ENCODE results near the gene CNTN5.

CNTN5 gene

GRCh38 chr11:99708928-99709672 is 688.4 kb downstream of the CNTN5 start:
- Histone ChIP-seq H3K4me1 (ENCODE audit: control insufficient read depth, insufficient read depth, low read length, poor library complexity, severe bottlenecking) (no peaks in the 10 kb centered on the region), H3K36me3 (ENCODE audit: control insufficient read depth, insufficient read depth, low read length) (no peaks in the 10 kb centered on the region), H3K4me3 (ENCODE audit: extremely low read depth, insufficient read depth, low read length, poor library complexity, severe bottlenecking) (no peak overlapping the region), H3K9me3 (ENCODE audit: control insufficient read depth, low read length) (no peaks in the 10 kb centered on the region), H3K27ac (ENCODE audit: low read depth, low read length, severe bottlenecking) (no peak overlapping the region)
- WGBS, 2 experiments (ENCODE audit: insufficient coverage in 2 of 2): 86 to 100% methylated on average over 1 of the region's 3 CpGs

DNA sequence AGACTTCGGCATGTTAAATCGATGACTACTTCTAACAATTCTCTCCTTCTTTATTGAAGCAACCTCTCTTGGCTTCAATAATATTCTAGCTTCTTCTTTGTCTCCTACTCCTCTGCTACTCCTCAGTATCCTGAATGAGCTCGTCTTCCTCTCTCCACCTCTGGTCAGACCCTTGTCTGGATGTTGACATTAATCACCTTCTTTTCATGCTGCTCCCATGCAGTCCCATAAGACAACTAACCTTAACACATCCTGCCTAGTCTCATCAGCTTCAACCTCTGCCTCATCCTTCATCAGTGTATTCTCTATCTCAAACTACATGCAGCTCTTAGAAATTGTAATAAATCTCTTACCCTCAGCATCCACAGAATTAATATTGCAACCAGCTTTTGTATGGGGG is 695.6 kb downstream of the CNTN5 start:
- Histone ChIP-seq H3K4me1 (ENCODE audit: control insufficient read depth, insufficient read depth, low read length, poor library complexity, severe bottlenecking) (no peaks in the 10 kb centered on the region), H3K27ac (ENCODE audit: low read depth, low read length, severe bottlenecking) (no peak overlapping the region), H3K9me3 (ENCODE audit: control insufficient read depth, low read length) (no peaks in the 10 kb centered on the region), H3K4me3 (ENCODE audit: extremely low read depth, insufficient read depth, low read length, poor library complexity, severe bottlenecking) (no peak overlapping the region), H3K36me3 (ENCODE audit: control insufficient read depth, insufficient read depth, low read length) (no peaks in the 10 kb centered on the region)
- 62 to 67% methylated on average over 3 of the region's 3 CpGs for WGBS, 2 experiments (ENCODE audit: insufficient coverage in 2 of 2)

- H3K27ac ChIP-seq (ENCODE audit: low read depth, low read length, severe bottlenecking): no peak overlapping the region
- H3K4me1 ChIP-seq (ENCODE audit: control insufficient read depth, insufficient read depth, low read length, poor library complexity, severe bottlenecking): no peaks in the 10 kb centered on the region
- no peak overlapping the region for H3K4me3 ChIP-seq (ENCODE audit: extremely low read depth, insufficient read depth, low read length, poor library complexity, severe bottlenecking)
- no peaks in the 10 kb centered on the region for H3K9me3 ChIP-seq (ENCODE audit: control insufficient read depth, low read length)
- H3K36me3 ChIP-seq (ENCODE audit: control insufficient read depth, insufficient read depth, low read length): no peaks in the 10 kb centered on the region
These were observed 697.5 kb downstream of the CNTN5 start for GRCh38 chr11:99718291-99718690.

DNA sequence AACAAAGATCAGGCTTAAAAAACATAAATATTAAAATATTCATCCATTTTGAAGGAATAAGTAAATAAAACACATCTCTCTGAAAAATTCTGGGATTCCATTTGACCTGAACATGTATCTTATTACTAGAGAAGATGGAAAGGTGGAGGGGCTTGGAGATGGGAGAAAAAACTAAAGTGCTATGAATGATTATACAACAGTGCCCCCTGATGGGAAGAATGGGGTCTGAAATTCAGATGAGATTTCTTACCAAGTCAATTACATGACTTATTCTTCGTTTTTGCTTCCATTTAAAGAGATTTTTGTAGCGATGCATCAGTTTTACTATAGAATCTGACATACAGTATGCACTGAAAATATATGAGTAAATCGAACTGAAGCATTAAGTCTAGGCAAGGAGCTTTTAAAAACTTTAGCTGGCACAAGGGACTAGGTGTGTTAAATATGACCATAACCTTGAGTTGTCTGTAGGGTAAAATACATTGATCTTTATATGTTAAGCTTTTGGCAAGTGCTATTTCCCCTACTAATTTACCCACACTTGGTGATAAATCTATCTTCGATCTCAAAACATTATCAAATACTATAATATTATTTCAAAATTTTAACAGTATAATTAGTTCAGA is 718.8 kb downstream of the CNTN5 start:
- Histone ChIP-seq H3K4me3 (ENCODE audit: extremely low read depth, insufficient read depth, low read length, poor library complexity, severe bottlenecking) (no peak overlapping the region), H3K27ac (ENCODE audit: low read depth, low read length, severe bottlenecking) (no peak overlapping the region), H3K9me3 (ENCODE audit: control insufficient read depth, low read length) (no peaks in the 10 kb centered on the region), H3K36me3 (ENCODE audit: control insufficient read depth, insufficient read depth, low read length) (no peaks in the 10 kb centered on the region), H3K4me1 (ENCODE audit: control insufficient read depth, insufficient read depth, low read length, poor library complexity, severe bottlenecking) (no peaks in the 10 kb centered on the region)
- no CpG with 5 or more reads among the region's 4 CpGs for WGBS, 2 experiments (ENCODE audit: insufficient coverage in 2 of 2)

GRCh38 chr11:99742501-99742900 is 721.8 kb downstream of the CNTN5 start:
- no CpG with 5 or more reads among the region's 2 CpGs for WGBS, 2 experiments (ENCODE audit: insufficient coverage in 2 of 2)
- Histone ChIP-seq H3K4me3 (ENCODE audit: extremely low read depth, insufficient read depth, low read length, poor library complexity, severe bottlenecking) (no peak overlapping the region), H3K27ac (ENCODE audit: low read depth, low read length, severe bottlenecking) (no peak overlapping the region), H3K9me3 (ENCODE audit: control insufficient read depth, low read length) (no peaks in the 10 kb centered on the region), H3K36me3 (ENCODE audit: control insufficient read depth, insufficient read depth, low read length) (no peaks in the 10 kb centered on the region), H3K4me1 (ENCODE audit: control insufficient read depth, insufficient read depth, low read length, poor library complexity, severe bottlenecking) (no peaks in the 10 kb centered on the region)

DNA sequence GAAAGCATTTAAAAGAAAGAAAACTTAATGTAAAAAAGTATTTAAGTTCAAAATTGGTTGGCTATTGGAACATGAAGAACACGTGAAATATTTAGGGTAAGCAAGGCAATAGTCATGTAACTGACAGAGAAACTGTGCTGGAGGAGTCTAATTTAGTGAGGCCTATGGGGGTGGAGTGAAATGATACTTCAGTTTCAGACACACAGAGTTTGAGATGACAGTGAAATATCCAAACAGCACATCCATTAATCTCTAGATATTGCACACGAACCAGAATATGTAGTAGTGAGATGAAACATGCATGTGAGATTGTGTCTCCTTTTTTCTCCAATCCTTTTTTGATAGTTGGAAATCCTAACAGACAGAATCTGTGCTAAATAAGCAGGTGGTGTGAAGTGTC is 739.0 kb downstream of the CNTN5 start:
- no peak overlapping the region for H3K4me3 ChIP-seq (ENCODE audit: extremely low read depth, insufficient read depth, low read length, poor library complexity, severe bottlenecking)
- no peak overlapping the region for H3K27ac ChIP-seq (ENCODE audit: low read depth, low read length, severe bottlenecking)
- no peaks in the 10 kb centered on the region for H3K9me3 ChIP-seq (ENCODE audit: control insufficient read depth, low read length)
- no peaks in the 10 kb centered on the region for H3K36me3 ChIP-seq (ENCODE audit: control insufficient read depth, insufficient read depth, low read length)
- no peaks in the 10 kb centered on the region for H3K4me1 ChIP-seq (ENCODE audit: control insufficient read depth, insufficient read depth, low read length, poor library complexity, severe bottlenecking)
- 78 to 100% methylated on average over 1 of the region's 2 CpGs for WGBS, 2 experiments (ENCODE audit: insufficient coverage in 2 of 2)

GRCh38 chr11:99766811-99767210 is 746.1 kb downstream of the CNTN5 start:
- WGBS, 2 experiments (ENCODE audit: insufficient coverage in 2 of 2): 82 to 90% methylated on average over 2 of the region's 3 CpGs
- no peaks in the 10 kb centered on the region for H3K9me3 ChIP-seq (ENCODE audit: control insufficient read depth, low read length)

DNA sequence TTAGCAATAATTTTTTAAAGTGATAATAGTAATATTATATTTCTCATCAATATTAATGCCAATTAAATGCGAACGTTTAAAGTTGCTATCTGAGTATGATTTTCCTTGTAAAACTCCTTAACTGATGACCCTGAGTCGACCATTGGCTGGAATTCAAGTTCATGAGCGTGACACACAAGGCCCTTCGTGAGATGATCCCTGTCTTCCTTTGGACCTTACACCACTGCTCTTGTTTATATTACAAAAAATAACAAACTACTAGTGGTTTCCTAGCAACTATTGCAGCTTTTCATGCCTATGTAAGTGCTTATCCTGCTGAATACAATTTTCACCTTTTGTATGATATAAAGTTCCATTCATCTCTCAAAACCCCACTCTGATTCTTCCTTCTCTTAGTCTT is 752.9 kb downstream of the CNTN5 start:
- 90 to 97% methylated on average over 3 to 5 of the region's 5 CpGs for WGBS, 2 experiments (ENCODE audit: insufficient coverage in 2 of 2)
- Histone ChIP-seq H3K4me1 (ENCODE audit: control insufficient read depth, insufficient read depth, low read length, poor library complexity, severe bottlenecking) (no peaks in the 10 kb centered on the region), H3K27ac (ENCODE audit: low read depth, low read length, severe bottlenecking) (no peak overlapping the region), H3K4me3 (ENCODE audit: extremely low read depth, insufficient read depth, low read length, poor library complexity, severe bottlenecking) (no peak overlapping the region), H3K36me3 (ENCODE audit: control insufficient read depth, insufficient read depth, low read length) (no peaks in the 10 kb centered on the region), H3K9me3 (ENCODE audit: control insufficient read depth, low read length) (no peaks in the 10 kb centered on the region)

More at GRCh38 chr11:99766811-99767210, 746.1 kb downstream of the CNTN5 start:
- no peak overlapping the region for H3K4me3 ChIP-seq (ENCODE audit: extremely low read depth, insufficient read depth, low read length, poor library complexity, severe bottlenecking)
- H3K36me3 ChIP-seq (ENCODE audit: control insufficient read depth, insufficient read depth, low read length): no peaks in the 10 kb centered on the region
- H3K27ac ChIP-seq (ENCODE audit: low read depth, low read length, severe bottlenecking): no peak overlapping the region
- H3K4me1 ChIP-seq (ENCODE audit: control insufficient read depth, insufficient read depth, low read length, poor library complexity, severe bottlenecking): no peaks in the 10 kb centered on the region

DNA sequence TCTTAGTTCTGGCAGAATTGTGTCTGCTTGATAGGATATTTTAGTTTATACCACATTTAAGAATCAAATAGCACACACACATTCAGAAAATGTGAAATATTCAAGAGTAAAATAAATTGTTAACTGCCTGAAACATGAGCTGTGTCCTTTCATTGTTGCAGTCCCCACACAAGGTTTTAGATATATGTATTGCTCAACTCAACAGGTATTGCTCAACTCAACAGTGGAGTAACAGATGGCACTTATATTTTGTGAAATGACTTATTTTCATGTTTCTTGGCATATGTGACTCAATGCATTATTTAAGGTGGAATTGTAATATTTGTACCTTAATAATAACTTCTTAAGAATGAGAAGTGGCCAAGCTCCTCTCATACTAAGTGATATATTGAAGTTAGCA is 760.3 kb downstream of the CNTN5 start:
- Histone ChIP-seq H3K27ac (ENCODE audit: low read depth, low read length, severe bottlenecking) (no peak overlapping the region), H3K4me1 (ENCODE audit: control insufficient read depth, insufficient read depth, low read length, poor library complexity, severe bottlenecking) (no peaks in the 10 kb centered on the region), H3K9me3 (ENCODE audit: control insufficient read depth, low read length) (no peaks in the 10 kb centered on the region), H3K4me3 (ENCODE audit: extremely low read depth, insufficient read depth, low read length, poor library complexity, severe bottlenecking) (no peak overlapping the region), H3K36me3 (ENCODE audit: control insufficient read depth, insufficient read depth, low read length) (no peaks in the 10 kb centered on the region)

DNA sequence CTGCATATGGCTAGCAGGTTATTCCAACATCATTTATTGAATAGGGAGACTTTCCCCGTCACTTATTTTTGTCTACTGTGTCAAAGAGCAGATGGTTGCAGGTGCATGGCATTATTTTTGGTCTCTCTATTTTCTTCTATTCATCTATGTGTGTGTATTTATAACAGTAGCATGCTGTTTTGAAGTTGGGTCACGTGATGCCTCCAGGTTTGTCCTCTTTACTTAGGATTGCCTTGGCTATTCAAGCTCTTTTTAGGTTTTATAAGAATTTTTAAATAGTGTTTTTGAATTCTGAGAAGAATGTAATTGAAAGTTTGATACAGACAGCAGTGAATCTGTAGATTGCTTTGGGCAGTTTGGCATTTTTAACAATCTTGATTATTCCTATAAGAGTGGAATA is 770.6 kb downstream of the CNTN5 start:
- Histone ChIP-seq H3K9me3 (ENCODE audit: control insufficient read depth, low read length) (no peaks in the 10 kb centered on the region), H3K27ac (ENCODE audit: low read depth, low read length, severe bottlenecking) (no peak overlapping the region), H3K4me1 (ENCODE audit: control insufficient read depth, insufficient read depth, low read length, poor library complexity, severe bottlenecking) (no peaks in the 10 kb centered on the region), H3K36me3 (ENCODE audit: control insufficient read depth, insufficient read depth, low read length) (no peaks in the 10 kb centered on the region), H3K4me3 (ENCODE audit: extremely low read depth, insufficient read depth, low read length, poor library complexity, severe bottlenecking) (no peak overlapping the region)
- WGBS, 2 experiments (ENCODE audit: insufficient coverage in 2 of 2): no CpG with 5 or more reads among the region's 2 CpGs

DNA sequence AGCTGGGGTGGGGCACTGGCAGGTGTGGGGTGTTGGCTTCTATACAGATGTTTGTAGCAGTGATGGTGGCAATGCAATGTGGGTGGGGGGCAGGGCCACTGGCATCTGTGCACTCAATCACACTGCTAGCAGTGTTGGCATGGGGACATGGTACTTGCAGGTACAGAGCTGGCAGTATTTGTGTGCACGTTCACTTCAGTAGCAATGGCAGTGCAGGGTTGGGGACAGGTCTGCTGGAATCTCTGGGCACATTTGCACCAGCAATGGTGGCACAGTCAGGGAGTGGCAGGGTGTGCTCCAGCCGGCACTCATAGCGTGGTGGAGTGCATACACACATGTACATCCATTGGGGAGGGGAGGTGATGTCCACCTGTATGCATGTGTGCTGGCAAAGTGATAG is 775.2 kb downstream of the CNTN5 start:
- Histone ChIP-seq H3K4me1 (ENCODE audit: control insufficient read depth, insufficient read depth, low read length, poor library complexity, severe bottlenecking) (no peaks in the 10 kb centered on the region), H3K4me3 (ENCODE audit: extremely low read depth, insufficient read depth, low read length, poor library complexity, severe bottlenecking) (no peak overlapping the region), H3K36me3 (ENCODE audit: control insufficient read depth, insufficient read depth, low read length) (no peaks in the 10 kb centered on the region), H3K27ac (ENCODE audit: low read depth, low read length, severe bottlenecking) (no peak overlapping the region), H3K9me3 (ENCODE audit: control insufficient read depth, low read length) (no peaks in the 10 kb centered on the region)
- WGBS, 2 experiments (ENCODE audit: insufficient coverage in 2 of 2): 83 to 88% methylated on average over 3 of the region's 3 CpGs

Measured in mesodermal cell (in vitro differentiated cells).